ENCODE measurements around the gene PPRC1.

GRCh38 chr10:102096449-102096848 is 36.4 kb upstream of the PPRC1 start:
- no peak for TF ChIP-seq POLR2A (IDR thresholded peaks at IDR 0.05)
- no peak for TF ChIP-seq CTCF (IDR thresholded peaks at IDR 0.05 in 8 of 11, conservative IDR thresholded peaks at IDR 0.05 in 3 of 11)
- no peak for TF ChIP-seq POLR2AphosphoS5 (IDR thresholded peaks at IDR 0.05)

All from spleen (tissue), 7 donors.